ENCODE measurements around the gene WFDC8. TPM values are rescaled to one million over a fixed set of nuclear protein-coding genes. Genes with fewer than 3 reads are reported as not detected.

Gene WFDC8
- total RNA-seq, 1 donor from 2014 or later: not detected

- no peaks in the 10 kb centered on the region for H3K4me1 Mint-ChIP-seq (ENCODE audit: low read depth)
- DNase-seq (ENCODE audit: low spot score, unreplicated experiment): no peak
- H3K4me3 Mint-ChIP-seq (ENCODE audit: low read depth): no peak overlapping the region
- no peak for TF ChIP-seq CTCF (IDR thresholded peaks at IDR 0.05; ENCODE audit: unreplicated experiment)
- H3K27me3 Mint-ChIP-seq: peaks cover 48% of the 10 kb centered on the region
- no peaks in the 10 kb centered on the region for H3K36me3 Mint-ChIP-seq (ENCODE audit: insufficient read depth)
- no peaks in the 10 kb centered on the region for H3K9me3 Mint-ChIP-seq (ENCODE audit: low read depth)
- no peak overlapping the region for H3K27ac Mint-ChIP-seq
Measured at GRCh38 chr20:45507011-45507820, 71.9 kb downstream of the WFDC8 start.

GRCh38 chr20:45506398-45506797 lies 72.7 kb downstream of the WFDC8 start:
- no peak overlapping the region for H3K4me3 Mint-ChIP-seq (ENCODE audit: low read depth)
- no peak for DNase-seq (ENCODE audit: low spot score, unreplicated experiment)
- no peaks in the 10 kb centered on the region for H3K36me3 Mint-ChIP-seq (ENCODE audit: insufficient read depth)
- TF ChIP-seq CTCF (IDR thresholded peaks at IDR 0.05; ENCODE audit: unreplicated experiment): no peak
- H3K4me1 Mint-ChIP-seq (ENCODE audit: low read depth): no peaks in the 10 kb centered on the region
- H3K27ac Mint-ChIP-seq: no peak overlapping the region
- H3K9me3 Mint-ChIP-seq (ENCODE audit: low read depth): no peaks in the 10 kb centered on the region
- peaks cover 44% of the 10 kb centered on the region for H3K27me3 Mint-ChIP-seq

GRCh38 chr20:45503403-45503802 lies 75.7 kb downstream of the WFDC8 start:
- DNase-seq (ENCODE audit: low spot score, unreplicated experiment): no peak
- Mint-ChIP-seq H3K4me3 (ENCODE audit: low read depth) (no peak overlapping the region), H3K4me1 (ENCODE audit: low read depth) (no peaks in the 10 kb centered on the region), H3K27ac (no peak overlapping the region), H3K9me3 (ENCODE audit: low read depth) (no peaks in the 10 kb centered on the region), H3K27me3 (peaks cover 29% of the 10 kb centered on the region), H3K36me3 (ENCODE audit: insufficient read depth) (no peaks in the 10 kb centered on the region)
- TF ChIP-seq CTCF (IDR thresholded peaks at IDR 0.05; ENCODE audit: unreplicated experiment): no peak

GRCh38 chr20:45502561-45502960 lies 76.5 kb downstream of the WFDC8 start:
- Mint-ChIP-seq H3K4me3 (ENCODE audit: low read depth) (no peak overlapping the region), H3K36me3 (ENCODE audit: insufficient read depth) (no peaks in the 10 kb centered on the region), H3K27me3 (peaks cover 28% of the 10 kb centered on the region), H3K4me1 (ENCODE audit: low read depth) (no peaks in the 10 kb centered on the region), H3K9me3 (ENCODE audit: low read depth) (no peaks in the 10 kb centered on the region), H3K27ac (no peak overlapping the region)
- no peak for TF ChIP-seq CTCF (IDR thresholded peaks at IDR 0.05; ENCODE audit: unreplicated experiment)
- no peak for DNase-seq (ENCODE audit: low spot score, unreplicated experiment)

Other genes starting within 250 kb of the WFDC8 start
- gene SDC4, start 230.9 kb downstream of the WFDC8 start, total RNA-seq: 112 and 121 TPM in 2 replicates
- gene SYS1, start 216.1 kb downstream of the WFDC8 start, total RNA-seq: 31.1 and 31.9 TPM in 2 replicates
- not detected in 2 replicates for gene TP53TG5, start 201.0 kb downstream of the WFDC8 start, total RNA-seq
- gene DBNDD2, start 171.0 kb downstream of the WFDC8 start, total RNA-seq: 22.0 and 23.2 TPM in 2 replicates
- gene PIGT, start 163.1 kb downstream of the WFDC8 start, total RNA-seq: 85.1 and 87.7 TPM in 2 replicates
- gene WFDC2, start 109.5 kb downstream of the WFDC8 start, total RNA-seq: 161 and 188 TPM in 2 replicates
- not detected in 2 replicates for gene SPINT3, start 63.7 kb downstream of the WFDC8 start, total RNA-seq
- not detected in 2 replicates for gene WFDC6, start 39.8 kb downstream of the WFDC8 start, total RNA-seq
- gene EPPIN, start 31.9 kb downstream of the WFDC8 start, total RNA-seq: not detected in 2 replicates
- not detected in 2 replicates for gene WFDC10A, start 50.5 kb upstream of the WFDC8 start, total RNA-seq
- not detected in 2 replicates for gene WFDC9, start 52.0 kb upstream of the WFDC8 start, total RNA-seq
- gene WFDC11, start 91.0 kb upstream of the WFDC8 start, total RNA-seq: not detected in 2 replicates
- not detected in 2 replicates for gene WFDC13, start 122.8 kb upstream of the WFDC8 start, total RNA-seq
- not detected in 2 replicates for gene WFDC10B, start 125.7 kb upstream of the WFDC8 start, total RNA-seq
- not detected in 2 replicates for gene SPINT4, start 143.1 kb upstream of the WFDC8 start, total RNA-seq
- 0.62 and 0.84 TPM in 2 replicates for gene WFDC3, start 212.6 kb upstream of the WFDC8 start, total RNA-seq
- gene DNTTIP1, start 212.7 kb upstream of the WFDC8 start, total RNA-seq: 29.3 and 33.4 TPM in 2 replicates
- gene UBE2C, start 233.4 kb upstream of the WFDC8 start, total RNA-seq: 63.9 and 69.0 TPM in 2 replicates
- gene TNNC2, start 248.0 kb upstream of the WFDC8 start, total RNA-seq: 0.67 TPM in 1 of 2 replicates, not detected in the other

Data from progenitor cell of endocrine pancreas (in vitro differentiated cells).